Neuronal stem cell (in vitro differentiated cells): ENCODE measurements around the gene A2ML1.

ENCODE experiments used
- DNase-seq: peaks from one replicate; pipeline ENCODE4 v3.0.0-alpha.2; 2013; ENCODE audit warnings: low spot score
- H2AFZ ChIP-seq: one replicate; pipeline ENCODE4 v1.6.1; 2013; ENCODE audit warnings: mild to moderate bottlenecking, low read length, inconsistent platforms
- H2AK5ac ChIP-seq: 2 replicates; pipeline ENCODE4 v1.6.1; 2013; ENCODE audit warnings: low read depth, mild to moderate bottlenecking, inconsistent platforms, low read length, moderate library complexity, mixed read lengths
- H2BK120ac ChIP-seq: 2 replicates; pipeline ENCODE4 v1.6.1; 2013; ENCODE audit warnings: low read depth, mild to moderate bottlenecking, inconsistent platforms, low read length, moderate library complexity, mixed read lengths
- H2BK12ac ChIP-seq: one replicate; pipeline ENCODE4 v1.6.1; 2013; ENCODE audit warnings: low read length, inconsistent platforms
- H2BK15ac ChIP-seq: 2 replicates; pipeline ENCODE4 v1.6.1; 2013; ENCODE audit warnings: mild to moderate bottlenecking, low read length, inconsistent platforms, mixed read lengths
- H2BK5ac ChIP-seq: one replicate; pipeline ENCODE4 v1.6.1; 2013; ENCODE audit warnings: inconsistent platforms, mild to moderate bottlenecking, low read length, moderate library complexity
- H3K14ac ChIP-seq: one replicate; pipeline ENCODE4 v1.6.1; 2013; ENCODE audit warnings: low read length, inconsistent platforms
- H3K18ac ChIP-seq: 2 replicates; pipeline ENCODE4 v1.6.1; 2013; ENCODE audit warnings: low read length, inconsistent platforms
- H3K23ac ChIP-seq: 2 replicates; pipeline ENCODE4 v1.6.1; 2013; ENCODE audit warnings: low read depth, mild to moderate bottlenecking, mixed read lengths, low read length, inconsistent platforms; ENCODE audit not compliant: poor library complexity
- H3K27ac ChIP-seq: replicated peaks from 3 replicates; pipeline ENCODE4 v1.5.1; 2013; ENCODE audit warnings: low read length, inconsistent platforms
- H3K27me3 ChIP-seq, 3 experiments: 2 replicates each; pipeline ENCODE4 v1.6.1; 2013; ENCODE audit warnings: low read length in 3 of 3, mild to moderate bottlenecking in 2 of 3, inconsistent platforms in 1 of 3, low read depth in 1 of 3, mixed read lengths in 1 of 3, moderate library complexity in 1 of 3; ENCODE audit not compliant: control insufficient read depth in 3 of 3, insufficient read depth in 3 of 3
- H3K36me3 ChIP-seq, 2 donors: replicated peaks in 1 of 2; 2 replicates each; pipeline ENCODE4 v1.6.1; 2013; ENCODE audit warnings: low read length in 2 of 2; ENCODE audit not compliant: control insufficient read depth in 2 of 2, insufficient read depth in 2 of 2
- H3K4ac ChIP-seq: 2 replicates; pipeline ENCODE4 v1.6.1; 2013; ENCODE audit warnings: inconsistent platforms, mild to moderate bottlenecking, low read length, moderate library complexity
- H3K4me1 ChIP-seq, 2 donors: 1 replicate in 1 of 2; 2 replicates in 1 of 2; pipeline ENCODE4 v1.6.1; 2013; ENCODE audit warnings: low read length in 2 of 2, low read depth in 1 of 2; ENCODE audit not compliant: control insufficient read depth in 2 of 2, insufficient read depth in 1 of 2
- H3K4me2 ChIP-seq: one replicate; pipeline ENCODE4 v1.6.1; 2013; ENCODE audit warnings: mild to moderate bottlenecking, low read length, inconsistent platforms; ENCODE audit not compliant: insufficient read depth, poor library complexity, severe bottlenecking
- H3K4me3 ChIP-seq, 2 donors: 2 replicates each; pipeline ENCODE4 v1.5.1; 2013; ENCODE audit warnings: low read length in 2 of 2, mild to moderate bottlenecking in 2 of 2, inconsistent platforms in 1 of 2, moderate library complexity in 1 of 2
- H3K79me1 ChIP-seq: one replicate; pipeline ENCODE4 v1.6.1; 2013; ENCODE audit warnings: low read depth, mild to moderate bottlenecking, inconsistent platforms, low read length, moderate library complexity
- H3K9ac ChIP-seq: one replicate; pipeline ENCODE4 v1.6.1; 2013; ENCODE audit warnings: mild to moderate bottlenecking, low read depth, low read length, inconsistent platforms; ENCODE audit not compliant: poor library complexity
- H3K9me3 ChIP-seq, 2 donors: replicated peaks in 1 of 2; 2 replicates each; pipeline versions ENCODE3 to v1.6.1; 2013; ENCODE audit warnings: low read length in 2 of 2, mild to moderate bottlenecking in 2 of 2, inconsistent platforms in 1 of 2, low read depth in 1 of 2, mixed read lengths in 1 of 2, moderate library complexity in 1 of 2; ENCODE audit not compliant: control insufficient read depth in 2 of 2, insufficient read depth in 1 of 2
- H4K8ac ChIP-seq: one replicate; pipeline ENCODE4 v1.6.1; 2013; ENCODE audit warnings: low read depth, mild to moderate bottlenecking, inconsistent platforms, low read length, moderate library complexity
- H4K91ac ChIP-seq: one replicate; pipeline ENCODE4 v1.6.1; 2013; ENCODE audit warnings: low read length, low read depth, mild to moderate bottlenecking, inconsistent platforms; ENCODE audit not compliant: poor library complexity
- WGBS, 2 donors: extraction: QIAGEN DNeasy Blood & Tissue Kit; methylation state at CpG; one replicate each; pipeline ENCODE4 v1.1.7; 2013; ENCODE audit warnings: missing lambda C conversion rate in 2 of 2, mixed read lengths in 1 of 2; ENCODE audit not compliant: insufficient read length in 2 of 2, insufficient replicate concordance in 1 of 2; ENCODE audit errors: extremely low coverage in 2 of 2; 5-methylcytosine and 5-hydroxymethylcytosine counted together

The A2ML1 gene

GRCh38 chr12:8840938-8841633 lies 18.7 kb downstream of the A2ML1 start:
- no peaks in the 10 kb centered on the region for H3K4me1 ChIP-seq
- no peak overlapping the region for H3K27ac ChIP-seq
- WGBS, 2 donors: 100% methylated on average over 1 of the region's 8 CpGs; no CpG with 5 or more reads in 1 of the 2 donors
- no peak overlapping the region for H3K4me2 ChIP-seq
- no peaks in the 10 kb centered on the region for H3K27me3 ChIP-seq
- no peak overlapping the region for H2BK5ac ChIP-seq
- no peaks in the 10 kb centered on the region for H3K36me3 ChIP-seq
- H4K91ac ChIP-seq: no peak overlapping the region
- H3K14ac ChIP-seq: no peak overlapping the region
- no peak overlapping the region for H2AK5ac ChIP-seq
- no peaks in the 10 kb centered on the region for H3K9me3 ChIP-seq
- no peak overlapping the region for H3K23ac ChIP-seq
- no peak overlapping the region for H3K4me3 ChIP-seq
- no peak for DNase-seq
- no peak overlapping the region for H3K9ac ChIP-seq
- no peak overlapping the region for H2BK120ac ChIP-seq
- no peak overlapping the region for H3K4ac ChIP-seq
- no peaks in the 10 kb centered on the region for H3K79me1 ChIP-seq
- H4K8ac ChIP-seq: no peak overlapping the region
- H2AFZ ChIP-seq: no peak overlapping the region
- no peak overlapping the region for H3K18ac ChIP-seq
- no peak overlapping the region for H2BK15ac ChIP-seq
- no peak overlapping the region for H2BK12ac ChIP-seq

- H3K9me3 ChIP-seq: no peaks in the 10 kb centered on the region
- H4K8ac ChIP-seq: no peak overlapping the region
- H3K27me3 ChIP-seq: no peaks in the 10 kb centered on the region
- no peak overlapping the region for H3K14ac ChIP-seq
- no peak overlapping the region for H2BK120ac ChIP-seq
- no peak overlapping the region for H3K27ac ChIP-seq
- H3K18ac ChIP-seq: no peak overlapping the region
- no peak overlapping the region for H2BK15ac ChIP-seq
- no peak overlapping the region for H2AK5ac ChIP-seq
- DNase-seq: no peak
- H2AFZ ChIP-seq: no peak overlapping the region
- WGBS, 2 donors: no CpG with 5 or more reads among the region's 4 CpGs
- no peak overlapping the region for H3K9ac ChIP-seq
- H3K4me1 ChIP-seq: no peaks in the 10 kb centered on the region
- H3K4me2 ChIP-seq: no peak overlapping the region
- H3K4me3 ChIP-seq: no peak overlapping the region
- H3K4ac ChIP-seq: no peak overlapping the region
- H3K23ac ChIP-seq: no peak overlapping the region
- no peak overlapping the region for H2BK5ac ChIP-seq
- no peak overlapping the region for H4K91ac ChIP-seq
- no peaks in the 10 kb centered on the region for H3K79me1 ChIP-seq
- no peaks in the 10 kb centered on the region for H3K36me3 ChIP-seq
- H2BK12ac ChIP-seq: no peak overlapping the region
Measured at GRCh38 chr12:8841778-8842177, 19.4 kb downstream of the A2ML1 start.

- Histone ChIP-seq H3K27me3 (peaks cover 0 to 2% (median 0%) of the 10 kb centered on the region in 3 experiments), H3K4me3 (no peak overlapping the region), H3K4me2 (no peak overlapping the region), H3K23ac (no peak overlapping the region), H2AK5ac (no peak overlapping the region), H2BK120ac (no peak overlapping the region), H2BK15ac (no peak overlapping the region), H4K8ac (no peak overlapping the region), H3K27ac (no peak overlapping the region), H3K4me1 (no peaks in the 10 kb centered on the region), H3K14ac (no peak overlapping the region), H3K9ac (no peak overlapping the region), H4K91ac (no peak overlapping the region), H3K9me3 (no peaks in the 10 kb centered on the region), H3K4ac (no peak overlapping the region), H3K18ac (no peak overlapping the region), H3K79me1 (no peaks in the 10 kb centered on the region), H2AFZ (no peak overlapping the region), H2BK5ac (no peak overlapping the region), H3K36me3 (no peaks in the 10 kb centered on the region), H2BK12ac (no peak overlapping the region)
- no peak for DNase-seq
- no CpG with 5 or more reads among the region's 11 CpGs for WGBS, 2 donors
Measured at GRCh38 chr12:8844665-8845064, 22.2 kb downstream of the A2ML1 start.

GRCh38 chr12:8846305-8846704 lies 23.9 kb downstream of the A2ML1 start:
- Histone ChIP-seq H2AK5ac (no peak overlapping the region), H2BK12ac (no peak overlapping the region), H3K79me1 (no peaks in the 10 kb centered on the region), H3K4me1 (no peaks in the 10 kb centered on the region), H3K36me3 (no peaks in the 10 kb centered on the region), H3K27ac (no peak overlapping the region), H3K14ac (no peak overlapping the region), H3K9me3 (no peaks in the 10 kb centered on the region), H3K27me3 (peaks cover 0 to 4% (median 0%) of the 10 kb centered on the region in 3 experiments), H4K8ac (no peak overlapping the region), H2BK15ac (no peak overlapping the region), H3K23ac (no peak overlapping the region), H2BK5ac (no peak overlapping the region), H3K18ac (no peak overlapping the region), H4K91ac (no peak overlapping the region), H3K9ac (no peak overlapping the region), H3K4me2 (no peak overlapping the region), H2BK120ac (no peak overlapping the region), H2AFZ (no peak overlapping the region), H3K4ac (no peak overlapping the region), H3K4me3 (no peak overlapping the region)
- DNase-seq: no peak
- 100% methylated on average over 1 of the region's 3 CpGs; no CpG with 5 or more reads in 1 of the 2 donors for WGBS, 2 donors
